ENCODE data around the gene TUBB4B. TPM values are rescaled to one million over a fixed set of nuclear protein-coding genes. Genes with fewer than 3 reads are reported as not detected.

TUBB4B gene
- total RNA-seq, 3 donors from 2014 or later = 286 to 379 (median 332) TPM

GRCh38 chr9:137217276-137218211 is 23.5 kb upstream of the TUBB4B start:
- intact Hi-C loops (cut with DNase I, micrococcal nuclease) = no loop called here
- TF ChIP-seq CTCF (IDR thresholded peaks at IDR 0.05) = no peak
- peak overlapping the region; percentile 5 for H3K4me3 ChIP-seq
- H3K36me3 ChIP-seq (ENCODE audit: low read depth) = no peaks in the 10 kb centered on the region
- ATAC-seq (peak; percentile 87), DNase-seq (peak; percentile 92 to 95 (median 93))
- no peaks in the 10 kb centered on the region for H3K9me3 ChIP-seq
- H3K4me1 ChIP-seq (ENCODE audit: low read depth) = peaks cover 19% of the 10 kb centered on the region

- Histone ChIP-seq H3K36me3 (ENCODE audit: low read depth) (no peaks in the 10 kb centered on the region), H3K9me3 (no peaks in the 10 kb centered on the region), H3K4me1 (ENCODE audit: low read depth) (peaks cover 24% of the 10 kb centered on the region), H3K4me3 (no peak overlapping the region)
- TF ChIP-seq CTCF (IDR thresholded peaks at IDR 0.05) = no peak
- no peak for ATAC-seq
- DNase-seq = no peak
- intact Hi-C loops (cut with DNase I, micrococcal nuclease) = no loop called here
Measured at GRCh38 chr9:137218212-137218753, 22.8 kb upstream of the TUBB4B start.

- TF ChIP-seq CTCF (IDR thresholded peaks at IDR 0.05) = no peak
- peak in 1 of 3 donors; percentile 69 for DNase-seq
- ATAC-seq = peak; percentile 50
- no peaks in the 10 kb centered on the region for H3K36me3 ChIP-seq (ENCODE audit: low read depth)
- peaks cover 24% of the 10 kb centered on the region for H3K4me1 ChIP-seq (ENCODE audit: low read depth)
- intact Hi-C loops (cut with DNase I, micrococcal nuclease) = no loop called here
- no peak overlapping the region for H3K4me3 ChIP-seq
- H3K9me3 ChIP-seq = no peaks in the 10 kb centered on the region
Measured at GRCh38 chr9:137218754-137219271, 22.3 kb upstream of the TUBB4B start.

GRCh38 chr9:137219757-137220316 is 21.2 kb upstream of the TUBB4B start:
- no peak for TF ChIP-seq CTCF (IDR thresholded peaks at IDR 0.05)
- H3K9me3 ChIP-seq = no peaks in the 10 kb centered on the region
- H3K4me3 ChIP-seq = no peak overlapping the region
- DNase-seq (no peak), ATAC-seq (no peak)
- H3K36me3 ChIP-seq (ENCODE audit: low read depth) = no peaks in the 10 kb centered on the region
- intact Hi-C loops (cut with DNase I, micrococcal nuclease) = no loop called here
- H3K4me1 ChIP-seq (ENCODE audit: low read depth) = peaks cover 29% of the 10 kb centered on the region

- intact Hi-C loops (cut with DNase I, micrococcal nuclease) = no loop called here
- no peak for TF ChIP-seq CTCF (IDR thresholded peaks at IDR 0.05)
Measured at GRCh38 chr9:137220317-137221094, 20.6 kb upstream of the TUBB4B start.

More at GRCh38 chr9:137220317-137221094, 20.6 kb upstream of the TUBB4B start:
- Histone ChIP-seq H3K4me3 (no peak overlapping the region), H3K9me3 (no peaks in the 10 kb centered on the region), H3K4me1 (ENCODE audit: low read depth) (peaks cover 29% of the 10 kb centered on the region), H3K36me3 (ENCODE audit: low read depth) (no peaks in the 10 kb centered on the region)
- ATAC-seq (no peak), DNase-seq (no peak)
